A549 treated with AZD9567 at 1 μM for 4 hours (cell line): ENCODE measurements around the gene APCS. TPM values are rescaled to one million over a fixed set of nuclear protein-coding genes. Genes with fewer than 3 reads are reported as not detected.

Experiments
- total RNA-seq: library from RNA; stranded (reverse); fragments of 200-300 nt; extraction: Qiagen RNA extraction; gene quantifications from 5 replicates; pipeline ENCODE4 v1.2.3, GENCODE V29; 2022; ENCODE audit not compliant: insufficient read depth

Gene APCS
- not detected in 5 replicates for total RNA-seq

GRCh38 chr1:159587461-159587951, at the start of gene APCS:
Gene APCS (plus strand): TSS chr1:159587826. CDS start chr1:159587922, 96 bp downstream.

Other genes with a start within 250 kb of the APCS start
- gene OR10J4, start 155.6 kb upstream of the APCS start, total RNA-seq, result not detected in 5 replicates
- gene OR10J1, start 148.1 kb upstream of the APCS start, total RNA-seq, result not detected in 5 replicates
- not detected in 5 replicates for gene OR10J5, start 51.8 kb upstream of the APCS start, total RNA-seq
- not detected in 5 replicates for gene CRP, start 126.8 kb downstream of the APCS start, total RNA-seq
- 64.8 to 75.6 TPM (median 74.8 TPM) in 5 replicates for gene DUSP23, start 193.1 kb downstream of the APCS start, total RNA-seq
- gene FCRL6, start 214.5 kb downstream of the APCS start, total RNA-seq, result not detected in 5 replicates
- gene SLAMF8, start 239.0 kb downstream of the APCS start, total RNA-seq, result 0.05 to 0.11 TPM (median 0.09 TPM) in 3 of 5 replicates, not detected in the others